GM19035 (cell line): Measurements from ENCODE around the gene PHF5A.
A peak's percentile ranks its signal among the peaks of the same experiment; 100 is the strongest.
"Not testable (repeated sequence)": the region's sequence is repeated elsewhere in the genome, so short reads cannot be mapped to it uniquely, and the experiment has no call there.

Experiments used
- ATAC-seq: cut with Tn5 transposase; IDR thresholded peaks from one replicate; pipeline ENCODE4 v1.9.1; 2021; ENCODE audit not compliant: unreplicated experiment

The PHF5A gene

GRCh38 chr22:41448189-41448808 is 20.2 kb downstream of the PHF5A start:
- ATAC-seq: peak; percentile 44

- ATAC-seq: peak; percentile 13
Measured at GRCh38 chr22:41447435-41448188, 20.9 kb downstream of the PHF5A start.

GRCh38 chr22:41446639-41447434 is 21.7 kb downstream of the PHF5A start, which contains the start of gene TOB2:
Gene TOB2 (minus strand): TSS chr22:41446801. CDS start chr22:41437345, 9,456 bp downstream.
- ATAC-seq: peak; percentile 49

GRCh38 chr22:41446057-41446501 is 22.4 kb downstream of the PHF5A start:
- ATAC-seq: no peak

GRCh38 chr22:41445129-41446056 is 23.1 kb downstream of the PHF5A start:
- ATAC-seq: no peak

- ATAC-seq: peak; percentile 47
Measured at GRCh38 chr22:41444360-41445128, 23.9 kb downstream of the PHF5A start.

- no peak for ATAC-seq
Measured at GRCh38 chr22:41442240-41442792, 26.2 kb downstream of the PHF5A start.

- ATAC-seq: not testable (repeated sequence)
Measured at GRCh38 chr22:41440511-41440910, 28.0 kb downstream of the PHF5A start.

- ATAC-seq: no peak
Measured at GRCh38 chr22:41437198-41437597, 31.3 kb downstream of the PHF5A start.

- ATAC-seq: no peak
Measured at GRCh38 chr22:41436322-41437113, 32.0 kb downstream of the PHF5A start.

GRCh38 chr22:41435560-41435959 is 32.9 kb downstream of the PHF5A start:
- ATAC-seq: no peak

- not testable (repeated sequence) for ATAC-seq
Measured at GRCh38 chr22:41434361-41435003, 34.0 kb downstream of the PHF5A start.

GRCh38 chr22:41433480-41433879 is 35.0 kb downstream of the PHF5A start:
- ATAC-seq: not testable (repeated sequence)

- no peak for ATAC-seq
Measured at GRCh38 chr22:41431656-41432055, 36.8 kb downstream of the PHF5A start.

GRCh38 chr22:41429951-41430332 is 38.5 kb downstream of the PHF5A start:
- no peak for ATAC-seq

- no peak for ATAC-seq
Measured at GRCh38 chr22:41429232-41429950, 39.1 kb downstream of the PHF5A start.

- ATAC-seq: no peak
Measured at GRCh38 chr22:41425660-41426365, 42.7 kb downstream of the PHF5A start.
